ENCODE data around the gene SGSM2. TPM values are rescaled to one million over a fixed set of nuclear protein-coding genes. Genes with fewer than 3 reads are reported as not detected.

Gene SGSM2
- total RNA-seq, 1 experiment from 2014 or later, result 31.4 TPM

- no peaks in the 10 kb centered on the region for H3K27me3 ChIP-seq (ENCODE audit: control insufficient read depth, insufficient read depth, low read length)
- H3K4me3 ChIP-seq (ENCODE audit: insufficient read depth, low read depth, low read length), result peak overlapping the region; percentile 77
- no peaks in the 10 kb centered on the region; the same call in 1 of the 2 replicates for H3K36me3 ChIP-seq (replicated peaks; ENCODE audit: control insufficient read depth, insufficient read depth, low read length)
- peak; percentile 99 for DNase-seq
These were observed 55.2 kb downstream of the SGSM2 start for GRCh38 chr17:2392252-2393173.

- peak; percentile 99 for DNase-seq
- no peaks in the 10 kb centered on the region for H3K36me3 ChIP-seq (replicated peaks; ENCODE audit: control insufficient read depth, insufficient read depth, low read length)
- H3K4me3 ChIP-seq (ENCODE audit: insufficient read depth, low read depth, low read length), result peak overlapping the region; percentile 77
- H3K27me3 ChIP-seq (ENCODE audit: control insufficient read depth, insufficient read depth, low read length), result no peaks in the 10 kb centered on the region
These were observed 56.1 kb downstream of the SGSM2 start for GRCh38 chr17:2393174-2393953.

- Histone ChIP-seq H3K27me3 (ENCODE audit: control insufficient read depth, insufficient read depth, low read length) (no peaks in the 10 kb centered on the region), H3K36me3 (replicated peaks; ENCODE audit: control insufficient read depth, insufficient read depth, low read length) (no peaks in the 10 kb centered on the region), H3K4me3 (ENCODE audit: insufficient read depth, low read depth, low read length) (peak overlapping the region; percentile 45)
- DNase-seq, result peak; percentile 55
These were observed 56.9 kb downstream of the SGSM2 start for GRCh38 chr17:2393954-2394749.

GRCh38 chr17:2394775-2395201, 57.5 kb downstream of the SGSM2 start:
- Histone ChIP-seq H3K36me3 (replicated peaks; ENCODE audit: control insufficient read depth, insufficient read depth, low read length) (no peaks in the 10 kb centered on the region), H3K4me3 (ENCODE audit: insufficient read depth, low read depth, low read length) (no peak overlapping the region), H3K27me3 (ENCODE audit: control insufficient read depth, insufficient read depth, low read length) (no peaks in the 10 kb centered on the region)
- no peak for DNase-seq

- DNase-seq, result peak; percentile 46
- H3K27me3 ChIP-seq (ENCODE audit: control insufficient read depth, insufficient read depth, low read length), result no peaks in the 10 kb centered on the region
- no peaks in the 10 kb centered on the region for H3K36me3 ChIP-seq (replicated peaks; ENCODE audit: control insufficient read depth, insufficient read depth, low read length)
- no peak overlapping the region for H3K4me3 ChIP-seq (ENCODE audit: insufficient read depth, low read depth, low read length)
These were observed 58.2 kb downstream of the SGSM2 start for GRCh38 chr17:2395258-2396181.

GRCh38 chr17:2396192-2396567, 58.9 kb downstream of the SGSM2 start:
- Histone ChIP-seq H3K27me3 (ENCODE audit: control insufficient read depth, insufficient read depth, low read length) (no peaks in the 10 kb centered on the region), H3K4me3 (ENCODE audit: insufficient read depth, low read depth, low read length) (peak overlapping the region; percentile 34), H3K36me3 (replicated peaks; ENCODE audit: control insufficient read depth, insufficient read depth, low read length) (no peaks in the 10 kb centered on the region)
- DNase-seq, result no peak

GRCh38 chr17:2396568-2397246, 59.4 kb downstream of the SGSM2 start:
- peak; percentile 94 for DNase-seq
- Histone ChIP-seq H3K36me3 (replicated peaks; ENCODE audit: control insufficient read depth, insufficient read depth, low read length) (no peaks in the 10 kb centered on the region), H3K4me3 (ENCODE audit: insufficient read depth, low read depth, low read length) (peak overlapping the region; percentile 34), H3K27me3 (ENCODE audit: control insufficient read depth, insufficient read depth, low read length) (no peaks in the 10 kb centered on the region)

GRCh38 chr17:2397247-2398171, 60.2 kb downstream of the SGSM2 start:
- H3K4me3 ChIP-seq (ENCODE audit: insufficient read depth, low read depth, low read length), result peak overlapping the region; percentile 4
- no peak for DNase-seq

GRCh38 chr17:2398182-2398581, 60.9 kb downstream of the SGSM2 start:
- Histone ChIP-seq H3K36me3 (replicated peaks; ENCODE audit: control insufficient read depth, insufficient read depth, low read length) (no peaks in the 10 kb centered on the region), H3K27me3 (ENCODE audit: control insufficient read depth, insufficient read depth, low read length) (no peaks in the 10 kb centered on the region), H3K4me3 (ENCODE audit: insufficient read depth, low read depth, low read length) (peak overlapping the region; percentile 86)
- peak; percentile 24 for DNase-seq

More at GRCh38 chr17:2397247-2398171, 60.2 kb downstream of the SGSM2 start:
- H3K27me3 ChIP-seq (ENCODE audit: control insufficient read depth, insufficient read depth, low read length), result no peaks in the 10 kb centered on the region
- H3K36me3 ChIP-seq (replicated peaks; ENCODE audit: control insufficient read depth, insufficient read depth, low read length), result no peaks in the 10 kb centered on the region

- no peaks in the 10 kb centered on the region for H3K27me3 ChIP-seq (ENCODE audit: control insufficient read depth, insufficient read depth, low read length)
- H3K36me3 ChIP-seq (replicated peaks; ENCODE audit: control insufficient read depth, insufficient read depth, low read length), result no peaks in the 10 kb centered on the region
- peak; percentile 89 for DNase-seq
- H3K4me3 ChIP-seq (ENCODE audit: insufficient read depth, low read depth, low read length), result peak overlapping the region; percentile 86
These were observed 61.6 kb downstream of the SGSM2 start for GRCh38 chr17:2398655-2399571.

- DNase-seq, result peak; percentile 99
- no peaks in the 10 kb centered on the region for H3K27me3 ChIP-seq (ENCODE audit: control insufficient read depth, insufficient read depth, low read length)
- peak overlapping the region; percentile 86 for H3K4me3 ChIP-seq (ENCODE audit: insufficient read depth, low read depth, low read length)
- H3K36me3 ChIP-seq (replicated peaks; ENCODE audit: control insufficient read depth, insufficient read depth, low read length), result no peaks in the 10 kb centered on the region
These were observed 62.5 kb downstream of the SGSM2 start for GRCh38 chr17:2399572-2400473.

All from H7 (cell line).